ENCODE measurements around the gene METAP2.

Gene METAP2

GRCh38 chr12:95553197-95553943 is 79.4 kb downstream of the METAP2 start:
- DNase-seq: no peak

- no peak for DNase-seq
These were observed 80.7 kb downstream of the METAP2 start for GRCh38 chr12:95554532-95555071.

GRCh38 chr12:95557625-95558024 is 83.7 kb downstream of the METAP2 start:
- DNase-seq: no peak
